K562 (cell line): ENCODE data around the gene APC2. TPM values are rescaled to one million over a fixed set of nuclear protein-coding genes. Genes with fewer than 3 reads are reported as not detected.

ENCODE experiments used
- CCAR2 ChIP-seq: fragments of 200-400 bp; formaldehyde crosslinking; IDR thresholded peaks from 2 replicates; pipeline ENCODE4 v1.6.1; 2017; ENCODE audit warnings: mild to moderate bottlenecking, low read depth, low read length
- CGGBP1 ChIP-seq: fragments of 250-450 bp; sonication (Bioruptor Pico); IDR thresholded peaks from 2 replicates; pipeline ENCODE4 v1.9.0; 2021; ENCODE audit warnings: mild to moderate bottlenecking
- CHD4 ChIP-seq: fragments of 200-600 bp; sonication (generic); IDR thresholded peaks from 3 replicates; pipeline ENCODE4 v1.6.1; 2012; ENCODE audit warnings: low read depth, mild to moderate bottlenecking, mixed read lengths, low read length, inconsistent platforms; ENCODE audit not compliant: insufficient read depth, insufficient replicate concordance, poor library complexity, severe bottlenecking
- CREB1 ChIP-seq, 2 experiments: sonication (generic) in 1 of 2; formaldehyde crosslinking in 1 of 2; IDR thresholded peaks; 2 replicates each; pipeline versions ENCODE4 v1.6.1 to v1.8.0; 2012 to 2022; ENCODE audit warnings: inconsistent platforms in 1 of 2, mild to moderate bottlenecking in 1 of 2, missing genetic modification reagents in 1 of 2, moderate library complexity in 1 of 2
- FOS ChIP-seq: IDR thresholded peaks from 3 replicates; pipeline ENCODE4 v1.6.1; 2011; ENCODE audit not compliant: insufficient read length; ENCODE audit errors: extremely low read depth
- FOXJ3 ChIP-seq: sonication (generic); formaldehyde crosslinking; IDR thresholded peaks from 2 replicates; pipeline ENCODE4 v1.4.0; 2020; ENCODE audit warnings: mild to moderate bottlenecking, missing genetic modification reagents
- GATAD2B ChIP-seq: fragments of 450-650 bp; IDR thresholded peaks from 2 replicates; pipeline ENCODE4 v1.6.1; 2017; ENCODE audit warnings: mild to moderate bottlenecking, borderline replicate concordance
- HOMEZ ChIP-seq: fragments of 250-450 bp; sonication (Bioruptor Pico); IDR thresholded peaks from 2 replicates; pipeline ENCODE4 v1.4.0; 2020; ENCODE audit warnings: mild to moderate bottlenecking, moderate library complexity
- KAT8 ChIP-seq: fragments of 450-650 bp; IDR thresholded peaks from 2 replicates; pipeline ENCODE4 v1.6.1; 2016; ENCODE audit warnings: low read depth, mild to moderate bottlenecking
- KLF13 ChIP-seq: fragments of 450-650 bp; IDR thresholded peaks from 2 replicates; pipeline ENCODE4 v1.6.1; 2016; ENCODE audit warnings: missing genetic modification characterization, low read depth, mild to moderate bottlenecking, missing compliant biosample characterization, moderate library complexity, borderline replicate concordance
- MAFF ChIP-seq: IDR thresholded peaks from 2 replicates; pipeline ENCODE4 v1.6.1; 2012; ENCODE audit warnings: low read length, improper control_type of control experiment
- NCOA1 ChIP-seq: fragments of 450-650 bp; IDR thresholded peaks from 2 replicates; pipeline ENCODE4 v1.6.1; 2016; ENCODE audit warnings: low read depth
- NELFE ChIP-seq: IDR thresholded peaks from 2 replicates; pipeline ENCODE4 v1.6.1; 2011; ENCODE audit warnings: mild to moderate bottlenecking; ENCODE audit not compliant: insufficient read depth, insufficient read length
- POLR2B ChIP-seq: fragments of 450-650 bp; IDR thresholded peaks from 2 replicates; pipeline ENCODE4 v1.6.1; 2018; ENCODE audit warnings: low read depth; ENCODE audit not compliant: partially characterized antibody
- POLR3G ChIP-seq: IDR thresholded peaks from 2 replicates; pipeline ENCODE4 v1.6.1; 2011; ENCODE audit not compliant: insufficient read length, insufficient replicate concordance; ENCODE audit errors: extremely low read depth
- PRMT5 ChIP-seq: sonication (generic); formaldehyde crosslinking; IDR thresholded peaks from 2 replicates; pipeline ENCODE4 v1.5.0; 2020; ENCODE audit warnings: missing genetic modification reagents
- PTBP1 ChIP-seq: fragments of 200-400 bp; formaldehyde crosslinking; IDR thresholded peaks from 2 replicates; pipeline ENCODE4 v1.6.1; 2017; ENCODE audit warnings: low read depth, low read length
- PTTG1 ChIP-seq: fragments of 450-650 bp; IDR thresholded peaks from 2 replicates; pipeline ENCODE4 v1.6.1; 2016; ENCODE audit warnings: low read depth, mild to moderate bottlenecking, missing genetic modification characterization, missing compliant biosample characterization
- SAFB2 ChIP-seq: fragments of 200-400 bp; formaldehyde crosslinking; IDR thresholded peaks from 2 replicates; pipeline ENCODE4 v1.6.1; 2018; ENCODE audit warnings: borderline replicate concordance, low read length, low read depth, moderate library complexity; ENCODE audit not compliant: severe bottlenecking
- SMARCA5 ChIP-seq: fragments of 450-650 bp; IDR thresholded peaks from 2 replicates; pipeline ENCODE4 v1.6.1; 2016
- TAF1 ChIP-seq: IDR thresholded peaks from 2 replicates; pipeline ENCODE4 v1.6.1; 2011; ENCODE audit warnings: mild to moderate bottlenecking, low read length, moderate library complexity; ENCODE audit not compliant: insufficient read depth, control insufficient read depth, severe bottlenecking; ENCODE audit errors: extremely low read depth
- ZNF24 ChIP-seq: fragments of 450-650 bp; IDR thresholded peaks from 2 replicates; pipeline ENCODE4 v1.6.1; 2016
- ZNF551 ChIP-seq: fragments of 250-450 bp; sonication (Bioruptor Pico); IDR thresholded peaks from 2 replicates; pipeline ENCODE4 v1.5.0; 2021; ENCODE audit warnings: mild to moderate bottlenecking, moderate library complexity
- ZNF57 ChIP-seq: fragments of 450-650 bp; formaldehyde crosslinking; IDR thresholded peaks from 2 replicates; pipeline ENCODE4 v1.4.0; 2020; ENCODE audit warnings: mild to moderate bottlenecking, moderate library complexity
- ZNF655 ChIP-seq: fragments of 250-450 bp; sonication (Bioruptor Pico); IDR thresholded peaks from 2 replicates; pipeline ENCODE4 v1.5.0; 2021
- ZNF717 ChIP-seq: fragments of 250-450 bp; sonication (Bioruptor Pico); IDR thresholded peaks from 2 replicates; pipeline ENCODE4 v1.5.0; 2021
- polyA plus RNA-seq, 8 experiments: library from polyadenylated mRNA; depleted of rRNA in 4 of 8; stranded (reverse) in 5 of 8; unstranded in 3 of 8; fragments of >200 nt; fragmentation: Nextera tagmentation in 2 of 8; fragmentation: Illumina TruSeq in 1 of 8; extraction: Ambion mirVana in 2 of 8; extraction: Trizol in 1 of 8; gene quantifications; 2 replicates each; pipeline versions ENCODE4 v1.2.1 to v1.2.3, GENCODE V29; 2011 to 2014; ENCODE audit warnings: inconsistent platforms in 1 of 8, missing spikeins in 1 of 8
- total RNA-seq, 7 experiments: library from RNA; depleted of rRNA in 6 of 7; stranded (reverse); fragments of >200 nt in 6 of 7; fragmentation: Illumina TruSeq in 2 of 7; extraction: Trizol in 2 of 7; gene quantifications; 2 replicates each; pipeline versions ENCODE4 v1.2.1 to v1.2.3, GENCODE V29; 2011 to 2021; ENCODE audit warnings: low replicate concordance in 1 of 7

The APC2 gene
- total and polyA plus RNA-seq, 9 of the 15 experiments (the other 6 are each of a cell fraction or from before 2014, with no cell fraction given): 0.01 to 0.40 (median 0.05) TPM; not detected in 3

GRCh38 chr19:1478934-1479707, 29.2 kb downstream of the APC2 start, which contains the start of gene C19orf25 (continued):
- TF ChIP-seq SMARCA5 (no peak), SAFB2 (no peak), PTTG1 (no peak), ZNF57 (CRISPR knock-in tag) (no peak), NCOA1 (peak; percentile 81), ZNF551 (no peak), HOMEZ (CRISPR knock-in tag) (no peak), TAF1 (peak; percentile 78), CHD4 (no peak), KAT8 (no peak), CGGBP1 (CRISPR knock-in tag) (no peak; the same call in 1 of the 2 replicates), NELFE (no peak), CREB1 (IDR thresholded peaks at IDR 0.05) (peak; percentile 43), CREB1 (CRISPR knock-in tag; IDR thresholded peaks at IDR 0.05) (peak; percentile 68; the same call in 1 of the 2 replicates), ZNF24 (no peak; the same call in 1 of the 2 replicates), ZNF717 (CRISPR knock-in tag) (no peak), CCAR2 (no peak), KLF13 (tag) (peak; percentile 78), ZNF655 (CRISPR knock-in tag) (no peak), PRMT5 (no peak), PTBP1 (no peak), MAFF (no peak), FOS (no peak), POLR3G (no peak), GATAD2B (no peak), POLR2B (peak; percentile 86), FOXJ3 (CRISPR knock-in tag) (no peak)
